Hepatocyte (in vitro differentiated cells): ENCODE results near the gene SPPL2C.

Experiments used
- CTCF ChIP-seq: fragments of 200-600 bp; sonication (generic); IDR thresholded peaks from 2 replicates; pipeline ENCODE4 v1.5.1; 2016; ENCODE audit warnings: antibody characterized with exemption, mild to moderate bottlenecking; ENCODE audit not compliant: poor library complexity
- EZH2 ChIP-seq: fragments of 200-600 bp; sonication (generic); IDR thresholded peaks from 2 replicates; pipeline ENCODE4 v1.6.1; 2016; ENCODE audit warnings: antibody characterized with exemption, mild to moderate bottlenecking, borderline replicate concordance
- EZH2phosphoT487 ChIP-seq: fragments of 200-600 bp; sonication (generic); IDR thresholded peaks from one replicate; pipeline ENCODE4 v1.6.1; 2018; ENCODE audit warnings: antibody characterized with exemption, mild to moderate bottlenecking, low read depth, moderate library complexity; ENCODE audit not compliant: unreplicated experiment, severe bottlenecking

DNA sequence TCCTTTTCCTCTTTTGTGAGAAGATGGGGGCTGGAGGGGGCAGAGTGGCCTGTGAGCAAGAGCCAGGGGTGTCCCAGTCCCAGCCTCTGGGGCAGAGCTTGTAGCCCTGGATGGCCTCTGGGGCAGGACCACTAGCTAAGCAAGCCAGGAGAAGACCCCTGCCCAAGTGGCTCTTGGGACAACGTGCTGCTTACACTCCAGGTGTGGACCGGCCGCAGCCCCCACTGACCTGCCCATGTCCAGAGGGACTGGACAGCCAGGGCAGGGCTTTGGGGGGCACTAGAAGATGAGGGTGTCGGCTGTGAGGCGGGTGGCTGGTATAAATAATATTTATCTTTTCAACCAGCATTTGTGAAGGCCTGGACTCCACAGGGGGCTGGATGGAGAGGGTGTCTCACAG is 9.2 kb upstream of the SPPL2C start:
- TF ChIP-seq EZH2 = no peak
- no peak for TF ChIP-seq CTCF
- no peak for TF ChIP-seq EZH2phosphoT487
